ENCODE data around the gene ARHGDIB. TPM values are rescaled to one million over a fixed set of nuclear protein-coding genes. Genes with fewer than 3 reads are reported as not detected.

The ARHGDIB gene
- total and polyA plus RNA-seq, 7 donors: 23.9 to 44.0 (median 32.4) TPM

GRCh38 chr12:14999021-14999694 is 37.8 kb upstream of the ARHGDIB start:
- Histone ChIP-seq H3K4me1 (peaks cover 21% of the 10 kb centered on the region), H3K9me3 (no peaks in the 10 kb centered on the region), H3K4me3 (no peak overlapping the region), H3K36me3 (ENCODE audit: insufficient read depth in 1 of 2, low read depth in 1 of 2) (no peaks in the 10 kb centered on the region), H3K27ac (no peak overlapping the region), H3K27me3 (ENCODE audit: insufficient read depth in 3 of 3, low read length in 2 of 3) (no peaks in the 10 kb centered on the region)
- ATAC-seq (no peak), DNase-seq (no peak)
- intact Hi-C loops (cut with DNase I): loop anchor here (5.0 to 10.0 kb wide), 3 partner anchors 364 to 764 kb away; no protein-coding TSS in a partner anchor
- TF ChIP-seq CTCF (IDR thresholded peaks at IDR 0.05): no peak
- WGBS, 3 donors: 88 to 95% (median 92%) methylated on average over 2 of the region's 2 CpGs

DNA sequence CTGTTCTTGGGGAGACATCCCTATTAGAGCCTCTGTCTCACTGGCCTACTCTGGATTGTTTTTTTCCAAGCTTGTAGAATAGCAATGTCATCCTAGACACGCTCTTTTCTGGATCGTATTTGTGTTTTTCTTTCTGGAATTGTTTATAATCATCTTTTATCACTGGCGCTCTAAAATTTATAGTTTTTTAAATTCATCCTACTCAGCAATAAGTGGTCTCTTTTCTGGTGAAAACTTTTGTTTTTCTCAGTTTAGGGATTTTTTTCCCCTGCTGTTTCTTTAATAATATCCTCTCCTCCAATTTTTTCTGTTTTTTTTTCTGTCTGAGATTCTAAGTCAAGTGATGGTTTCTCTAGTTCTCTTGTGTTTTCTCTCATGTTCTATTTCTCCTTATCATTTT is 36.6 kb upstream of the ARHGDIB start:
- ATAC-seq (no peak), DNase-seq (no peak)
- H3K9me3 ChIP-seq: no peaks in the 10 kb centered on the region
- H3K27ac ChIP-seq: no peak overlapping the region
- no peaks in the 10 kb centered on the region for H3K36me3 ChIP-seq (ENCODE audit: insufficient read depth in 1 of 2, low read depth in 1 of 2)
- no peak for TF ChIP-seq CTCF (IDR thresholded peaks at IDR 0.05)
- intact Hi-C loops (cut with DNase I): loop anchor here (5.0 to 10.0 kb wide), 3 partner anchors 363 to 763 kb away; no protein-coding TSS in a partner anchor
- H3K27me3 ChIP-seq (ENCODE audit: insufficient read depth in 3 of 3, low read length in 2 of 3): no peaks in the 10 kb centered on the region
- H3K4me1 ChIP-seq: peaks cover 21% of the 10 kb centered on the region
- WGBS, 3 donors: 86 to 91% (median 88%) methylated on average over 3 of the region's 3 CpGs
- H3K4me3 ChIP-seq: no peak overlapping the region

DNA sequence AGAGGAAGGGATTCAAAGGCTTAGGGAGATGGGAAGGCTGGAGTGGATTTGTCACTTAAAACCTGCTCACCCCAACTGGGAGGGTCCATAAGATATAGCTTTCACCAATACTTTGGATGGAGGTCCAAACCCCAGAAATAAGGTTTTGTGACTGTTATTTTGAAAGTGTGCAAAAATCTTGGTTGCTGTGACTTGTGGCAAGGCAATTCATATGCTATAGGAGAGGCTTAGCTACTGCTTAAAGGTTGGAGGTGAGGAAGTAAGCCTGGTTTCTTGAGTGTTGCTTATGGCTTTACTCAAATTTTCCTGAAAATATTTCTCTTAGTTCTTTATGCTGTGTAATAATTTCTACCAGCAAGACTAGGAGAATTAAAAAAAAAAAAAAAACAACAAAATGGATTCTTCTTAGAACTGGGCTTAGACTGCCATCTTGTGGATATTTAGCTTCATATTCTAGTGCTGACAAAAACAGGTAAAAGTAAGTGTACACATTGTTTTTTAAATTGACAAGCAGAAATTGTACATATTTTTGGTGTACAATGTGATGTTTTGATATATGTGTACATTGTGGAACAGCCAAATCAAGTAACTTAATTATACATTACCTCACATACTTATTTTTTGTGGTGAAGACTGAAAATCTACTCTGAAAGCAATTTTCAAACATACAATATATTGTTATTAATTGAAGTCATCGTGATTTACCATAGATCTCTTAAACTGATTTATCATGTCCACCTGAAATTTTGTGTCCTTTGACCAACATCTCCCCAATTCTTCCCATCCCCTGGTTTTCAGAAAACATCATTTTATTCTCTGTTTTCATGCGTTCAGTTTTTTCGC is 34.4 kb upstream of the ARHGDIB start:
- no peak for DNase-seq
- H3K9me3 ChIP-seq: no peaks in the 10 kb centered on the region
- no peaks in the 10 kb centered on the region for H3K27me3 ChIP-seq (ENCODE audit: insufficient read depth in 3 of 3, low read length in 2 of 3)
- 93 to 95% (median 93%) methylated on average over 3 of the region's 3 CpGs for WGBS, 3 donors
- H3K27ac ChIP-seq: no peak overlapping the region
- H3K36me3 ChIP-seq (ENCODE audit: insufficient read depth in 1 of 2, low read depth in 1 of 2): no peaks in the 10 kb centered on the region
- peak in 3 of 4 donors; percentile 42 to 81 (median 53) for ATAC-seq
- TF ChIP-seq CTCF (IDR thresholded peaks at IDR 0.05): peak; percentile 79
- no peak overlapping the region for H3K4me3 ChIP-seq
- intact Hi-C loops (cut with DNase I): loop anchor here (2.0 to 10.0 kb wide), 4 partner anchors 151 to 761 kb away; no protein-coding TSS in a partner anchor
- H3K4me1 ChIP-seq: peaks cover 7% of the 10 kb centered on the region

GRCh38 chr12:14994610-14995009 is 33.2 kb upstream of the ARHGDIB start:
- no peaks in the 10 kb centered on the region for H3K27me3 ChIP-seq (ENCODE audit: insufficient read depth in 3 of 3, low read length in 2 of 3)
- DNase-seq (no peak), ATAC-seq (no peak)
- H3K4me1 ChIP-seq: peaks cover 2% of the 10 kb centered on the region
- H3K9me3 ChIP-seq: no peaks in the 10 kb centered on the region
- intact Hi-C loops (cut with DNase I): loop anchor here (2.0 to 10.0 kb wide), 4 partner anchors 150 to 760 kb away; no protein-coding TSS in a partner anchor
- no peaks in the 10 kb centered on the region for H3K36me3 ChIP-seq (ENCODE audit: insufficient read depth in 1 of 2, low read depth in 1 of 2)
- no peak for TF ChIP-seq CTCF (IDR thresholded peaks at IDR 0.05)
- no peak overlapping the region for H3K27ac ChIP-seq
- 63 to 77% (median 67%) methylated on average over 3 of the region's 3 CpGs for WGBS, 3 donors
- H3K4me3 ChIP-seq: no peak overlapping the region
